22Rv1 (cell line): ENCODE results near the gene PCSK1.

Source experiments
- ZFX ChIP-seq: fragments of 450-650 bp; IDR thresholded peaks from 2 replicates; pipeline ENCODE4 v1.6.1; 2017; ENCODE audit warnings: antibody characterized with exemption, borderline replicate concordance
- TF ChIP-seq, protein P1 (sequence below): fragments of 450-650 bp; IDR thresholded peaks from 2 replicates; pipeline ENCODE4 v1.5.1; 2017; ENCODE audit warnings: mild to moderate bottlenecking

DNA sequence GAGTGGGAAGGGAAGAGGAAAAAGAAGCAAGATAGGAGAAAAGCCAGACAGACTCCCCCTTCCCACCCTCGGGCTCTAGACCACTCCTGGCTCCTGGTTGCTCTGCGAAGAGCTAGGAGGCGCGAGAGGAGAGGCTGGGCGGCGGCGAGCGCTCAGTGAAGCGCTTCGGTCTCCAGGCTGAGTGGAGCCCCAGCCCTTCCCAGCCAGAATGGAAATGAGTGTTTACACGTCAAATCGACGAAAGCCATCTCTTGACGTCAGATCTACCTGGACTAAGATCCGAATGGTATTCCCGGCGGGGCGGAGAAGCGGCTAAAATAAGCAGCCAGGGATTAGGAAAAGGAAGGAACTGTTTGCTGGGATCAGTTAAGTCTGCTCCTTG lies at the start of gene PCSK1:
- TF ChIP-seq, protein P1, sequence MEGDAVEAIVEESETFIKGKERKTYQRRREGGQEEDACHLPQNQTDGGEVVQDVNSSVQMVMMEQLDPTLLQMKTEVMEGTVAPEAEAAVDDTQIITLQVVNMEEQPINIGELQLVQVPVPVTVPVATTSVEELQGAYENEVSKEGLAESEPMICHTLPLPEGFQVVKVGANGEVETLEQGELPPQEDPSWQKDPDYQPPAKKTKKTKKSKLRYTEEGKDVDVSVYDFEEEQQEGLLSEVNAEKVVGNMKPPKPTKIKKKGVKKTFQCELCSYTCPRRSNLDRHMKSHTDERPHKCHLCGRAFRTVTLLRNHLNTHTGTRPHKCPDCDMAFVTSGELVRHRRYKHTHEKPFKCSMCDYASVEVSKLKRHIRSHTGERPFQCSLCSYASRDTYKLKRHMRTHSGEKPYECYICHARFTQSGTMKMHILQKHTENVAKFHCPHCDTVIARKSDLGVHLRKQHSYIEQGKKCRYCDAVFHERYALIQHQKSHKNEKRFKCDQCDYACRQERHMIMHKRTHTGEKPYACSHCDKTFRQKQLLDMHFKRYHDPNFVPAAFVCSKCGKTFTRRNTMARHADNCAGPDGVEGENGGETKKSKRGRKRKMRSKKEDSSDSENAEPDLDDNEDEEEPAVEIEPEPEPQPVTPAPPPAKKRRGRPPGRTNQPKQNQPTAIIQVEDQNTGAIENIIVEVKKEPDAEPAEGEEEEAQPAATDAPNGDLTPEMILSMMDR = no peak
- no peak for TF ChIP-seq ZFX
